Mucosa of descending colon (tissue), 3 donors: Measurements from ENCODE around the gene RAB6D. TPM values are rescaled to one million over a fixed set of nuclear protein-coding genes. Genes with fewer than 3 reads are reported as not detected.
"Not testable (repeated sequence)": the region's sequence is repeated elsewhere in the genome, so short reads cannot be mapped to it uniquely, and the experiment has no call there.

Experiments
- ATAC-seq: fragments of 200-7000 bp; cut with Tn5 transposase; one replicate; pipeline ENCODE4 v1.9.1; 2020; ENCODE audit warnings: mild to moderate bottlenecking, moderate library complexity
- DNase-seq, 3 donors: peaks; one replicate each; pipeline ENCODE4 v3.0.0-alpha.2; 2020
- H3K36me3 ChIP-seq: fragments of 200-600 bp; one replicate; pipeline ENCODE4 v1.8.0; 2021; ENCODE audit warnings: low read depth, mild to moderate bottlenecking
- H3K4me1 ChIP-seq: fragments of 200-600 bp; one replicate; pipeline ENCODE4 v1.8.0; 2021; ENCODE audit warnings: low read depth, mild to moderate bottlenecking
- H3K4me3 ChIP-seq: fragments of 200-600 bp; one replicate; pipeline ENCODE4 v1.8.0; 2021; ENCODE audit warnings: mild to moderate bottlenecking
- H3K9me3 ChIP-seq: fragments of 200-600 bp; one replicate; pipeline ENCODE4 v1.8.0; 2021; ENCODE audit warnings: mild to moderate bottlenecking
- intact Hi-C, 2 donors: fragments of 100-400 bp; cut with DNase I in 1 of 2; cut with micrococcal nuclease in 1 of 2; formaldehyde crosslinking; loops; one replicate each; pipeline versions ENCODE4 v1.11.0 to v1.11.1; 2022; cut with DNase I, micrococcal nuclease
- total RNA-seq, 3 donors: library from RNA; stranded (reverse); fragmentation: NEBNext Ultra II Directional in 2 of 3; extraction: Animal tissue kit (Norgen Biotek cat#: 25700) in 2 of 3; gene quantifications; one replicate each; pipeline versions ENCODE4 v1.2.1 to v1.2.4, GENCODE V29; 2021 to 2023
- TF ChIP-seq, protein P1 (sequence below): fragments of 200-600 bp; IDR thresholded peaks from one replicate; pipeline ENCODE4 v1.8.0; 2022; ENCODE audit warnings: antibody characterized with exemption, mild to moderate bottlenecking
- donor health status: DM: no; HTN: no; CAD: no; lungs with moderate emphysema.
- donor health status: DM: no; HTN: no; CAD: no.
- donor health status: DM: no; HTN: yes; CAD: no.

Gene RAB6D
- total RNA-seq, 3 donors from 2014 or later: 1.0 to 4.3 (median 1.8) TPM

DNA sequence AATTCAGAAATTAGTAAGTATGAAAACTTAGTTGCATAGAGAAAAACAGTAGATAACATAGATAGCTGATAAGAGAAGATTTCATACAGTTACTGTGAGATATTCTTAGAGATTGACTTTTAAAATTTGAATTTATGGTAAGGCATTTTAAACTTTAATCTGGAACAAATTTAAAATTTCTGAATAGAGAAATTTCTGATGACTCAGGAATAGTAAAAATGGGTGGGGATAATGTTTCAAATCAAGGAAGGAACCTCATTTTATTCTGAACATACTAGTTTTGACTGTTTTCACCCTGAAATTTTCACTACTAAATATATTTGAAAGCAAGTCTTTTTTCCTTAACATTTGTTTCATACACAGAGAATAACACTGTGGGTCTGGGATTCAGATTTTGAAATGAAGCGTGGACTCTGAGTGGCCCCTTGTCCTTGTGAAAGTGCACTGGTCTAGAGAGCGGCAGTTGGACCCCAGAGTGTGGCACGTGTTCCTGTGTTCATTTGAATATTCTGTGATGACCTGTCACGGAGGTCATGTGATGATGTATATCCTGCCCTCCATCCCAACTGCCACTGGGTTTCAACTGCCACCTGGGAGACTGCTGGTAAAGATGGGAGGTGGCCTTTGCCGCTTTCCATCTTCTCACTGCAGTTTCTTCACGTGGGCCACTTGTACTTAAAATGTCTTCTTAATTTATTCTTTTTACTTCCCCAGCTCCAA lies 38.5 kb upstream of the RAB6D start:
- intact Hi-C loops: no loop called here
- DNase-seq (no peak), ATAC-seq (no peak)
- no peak overlapping the region for H3K4me3 ChIP-seq
- TF ChIP-seq, protein P1, sequence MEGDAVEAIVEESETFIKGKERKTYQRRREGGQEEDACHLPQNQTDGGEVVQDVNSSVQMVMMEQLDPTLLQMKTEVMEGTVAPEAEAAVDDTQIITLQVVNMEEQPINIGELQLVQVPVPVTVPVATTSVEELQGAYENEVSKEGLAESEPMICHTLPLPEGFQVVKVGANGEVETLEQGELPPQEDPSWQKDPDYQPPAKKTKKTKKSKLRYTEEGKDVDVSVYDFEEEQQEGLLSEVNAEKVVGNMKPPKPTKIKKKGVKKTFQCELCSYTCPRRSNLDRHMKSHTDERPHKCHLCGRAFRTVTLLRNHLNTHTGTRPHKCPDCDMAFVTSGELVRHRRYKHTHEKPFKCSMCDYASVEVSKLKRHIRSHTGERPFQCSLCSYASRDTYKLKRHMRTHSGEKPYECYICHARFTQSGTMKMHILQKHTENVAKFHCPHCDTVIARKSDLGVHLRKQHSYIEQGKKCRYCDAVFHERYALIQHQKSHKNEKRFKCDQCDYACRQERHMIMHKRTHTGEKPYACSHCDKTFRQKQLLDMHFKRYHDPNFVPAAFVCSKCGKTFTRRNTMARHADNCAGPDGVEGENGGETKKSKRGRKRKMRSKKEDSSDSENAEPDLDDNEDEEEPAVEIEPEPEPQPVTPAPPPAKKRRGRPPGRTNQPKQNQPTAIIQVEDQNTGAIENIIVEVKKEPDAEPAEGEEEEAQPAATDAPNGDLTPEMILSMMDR: no peak
- no peaks in the 10 kb centered on the region for H3K9me3 ChIP-seq
- H3K4me1 ChIP-seq: no peaks in the 10 kb centered on the region
- H3K36me3 ChIP-seq: no peaks in the 10 kb centered on the region

DNA sequence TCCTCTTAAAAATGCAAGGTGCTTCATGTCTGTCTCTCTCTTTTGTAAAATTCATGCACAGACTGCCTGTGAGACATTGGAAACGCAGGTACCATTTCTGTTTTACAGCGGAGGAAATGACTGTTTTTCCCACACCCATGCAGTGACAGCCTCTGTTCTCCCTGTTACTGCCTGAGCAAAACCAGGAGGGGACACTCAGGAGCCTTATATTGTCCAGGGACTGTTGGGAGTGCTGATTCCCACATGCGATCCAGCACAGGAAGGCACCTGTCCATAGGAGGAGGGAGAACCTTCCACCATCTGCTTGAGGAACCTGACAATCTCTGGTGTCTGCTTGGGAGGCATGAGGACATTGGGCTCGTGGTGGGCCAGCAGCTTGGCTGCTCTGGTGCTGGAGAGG lies 36.9 kb upstream of the RAB6D start:
- H3K9me3 ChIP-seq: no peaks in the 10 kb centered on the region
- no peak overlapping the region for H3K4me3 ChIP-seq
- intact Hi-C loops: no loop called here
- no peaks in the 10 kb centered on the region for H3K4me1 ChIP-seq
- no peaks in the 10 kb centered on the region for H3K36me3 ChIP-seq
- no peak for ATAC-seq
- DNase-seq: no peak
- TF ChIP-seq, protein P1: no peak

DNA sequence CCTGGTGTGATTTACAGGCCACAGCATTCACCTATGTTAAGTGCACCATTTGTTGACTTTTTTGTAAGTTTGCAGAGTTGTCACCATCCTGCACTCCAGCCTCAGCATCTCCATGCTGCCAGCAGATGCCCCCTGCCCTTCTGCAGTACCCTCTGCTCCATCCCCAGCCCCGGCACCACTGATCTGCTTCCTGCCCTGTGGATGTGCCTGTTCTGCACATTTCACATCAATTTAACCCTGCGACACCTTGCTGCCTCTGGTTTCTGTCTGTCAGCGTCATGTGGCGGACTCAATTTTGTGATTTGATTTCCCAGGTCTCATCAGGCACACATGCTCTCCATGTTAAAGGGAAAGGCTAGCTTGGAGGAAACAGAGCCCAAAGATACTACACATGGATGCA lies 36.5 kb upstream of the RAB6D start:
- H3K4me1 ChIP-seq, DNase-seq, H3K36me3 ChIP-seq, H3K4me3 ChIP-seq, H3K9me3 ChIP-seq, ATAC-seq, intact Hi-C loops: not testable (repeated sequence)

DNA sequence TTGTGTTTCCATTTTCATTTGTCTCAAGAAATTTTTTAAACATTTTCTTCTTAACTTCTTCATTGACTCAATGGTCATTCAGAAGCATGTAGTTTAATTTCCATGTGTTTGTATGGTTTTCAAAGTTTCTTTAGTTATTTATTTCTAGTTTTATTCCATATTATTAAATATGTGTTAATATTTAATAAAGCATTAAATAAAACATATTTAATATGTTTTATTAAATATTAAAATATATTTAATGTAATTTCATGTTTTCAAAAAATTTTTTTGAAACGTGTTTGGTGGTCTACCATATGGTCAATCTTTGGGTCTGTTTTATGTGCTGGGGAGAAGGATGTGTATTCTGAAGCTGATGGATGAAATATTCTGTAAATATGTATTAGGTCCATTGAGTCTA lies 32.2 kb upstream of the RAB6D start:
- DNase-seq, H3K4me1 ChIP-seq, H3K4me3 ChIP-seq, ATAC-seq, H3K36me3 ChIP-seq, intact Hi-C loops, H3K9me3 ChIP-seq: not testable (repeated sequence)

DNA sequence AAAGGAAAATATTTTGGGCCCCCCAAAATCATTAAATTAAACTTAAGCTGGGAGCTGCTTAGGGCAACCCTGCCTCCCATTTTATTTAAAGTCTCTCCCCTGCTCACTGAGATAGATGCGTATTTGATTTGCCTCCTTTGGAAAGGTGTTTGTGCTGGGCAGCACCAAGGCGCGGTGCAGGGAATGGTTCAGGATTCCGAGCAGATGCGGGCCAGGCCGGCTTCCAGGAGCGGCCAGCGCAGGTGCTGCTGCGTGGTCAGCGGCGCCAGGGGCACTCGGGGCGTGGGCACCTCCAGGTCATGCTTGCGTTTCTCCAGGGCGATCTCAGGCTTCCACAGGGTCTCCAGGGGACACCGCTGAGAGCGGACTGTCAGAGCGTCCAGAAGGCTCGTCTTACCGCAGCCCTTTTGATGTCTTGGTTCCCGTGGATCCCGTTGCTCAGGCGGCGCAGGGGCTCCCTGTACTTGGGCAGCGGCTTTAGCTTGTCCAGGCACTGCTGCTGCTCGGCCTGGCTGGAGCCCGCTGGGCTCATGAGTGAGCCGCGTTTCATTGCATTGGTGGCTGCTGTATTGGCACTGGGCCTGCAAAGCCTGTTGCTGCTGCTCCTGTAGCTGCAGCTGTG lies 31.2 kb upstream of the RAB6D start:
- H3K4me3 ChIP-seq, intact Hi-C loops, ATAC-seq, H3K9me3 ChIP-seq, H3K4me1 ChIP-seq, H3K36me3 ChIP-seq, DNase-seq: not testable (repeated sequence)

DNA sequence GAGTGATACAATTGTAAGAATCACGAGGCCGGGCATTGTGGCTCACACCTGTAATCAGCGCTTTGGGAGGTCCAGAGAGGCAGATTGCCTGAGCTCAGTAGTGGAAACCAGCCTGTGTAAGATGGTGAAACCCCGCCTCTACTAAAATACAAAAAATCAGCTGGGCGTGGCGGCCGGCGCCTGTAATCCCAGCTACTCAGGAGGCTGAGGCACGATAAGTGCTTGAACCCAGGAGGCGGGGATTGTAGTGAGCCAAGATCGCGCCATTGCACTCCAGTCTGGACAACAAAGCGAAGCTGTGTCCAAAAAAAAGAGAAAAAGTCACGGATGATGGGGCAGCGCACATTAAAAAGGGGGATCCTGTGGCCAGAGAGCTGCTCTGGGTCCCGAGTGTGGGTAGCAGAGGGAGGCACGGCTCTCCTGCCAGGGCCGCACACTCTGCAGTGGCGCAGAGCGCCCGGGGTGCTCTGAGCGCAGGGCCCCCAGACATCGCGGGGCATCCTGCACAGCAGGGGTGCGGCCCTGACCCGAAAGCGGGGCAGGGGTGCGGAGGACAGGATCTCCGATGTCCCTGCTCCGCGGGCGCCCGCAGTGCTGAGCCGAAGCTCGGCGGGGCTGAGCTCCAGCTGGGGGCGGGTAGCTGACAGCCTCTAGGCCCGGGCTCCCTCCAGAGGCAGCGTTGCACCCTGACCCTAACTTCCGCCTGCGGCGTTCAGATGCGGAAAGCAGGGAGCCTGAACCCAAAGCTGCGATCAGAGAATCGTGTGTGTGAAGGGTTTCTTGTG lies 30.4 kb upstream of the RAB6D start:
- Histone ChIP-seq H3K4me1 (no peaks in the 10 kb centered on the region), H3K4me3 (no peak overlapping the region), H3K36me3 (no peaks in the 10 kb centered on the region), H3K9me3 (no peaks in the 10 kb centered on the region)
- intact Hi-C loops: no loop called here
- TF ChIP-seq, protein P1: peak; percentile 20
- DNase-seq: peak; percentile 56 to 74 (median 62)
- ATAC-seq: peak; percentile 92

DNA sequence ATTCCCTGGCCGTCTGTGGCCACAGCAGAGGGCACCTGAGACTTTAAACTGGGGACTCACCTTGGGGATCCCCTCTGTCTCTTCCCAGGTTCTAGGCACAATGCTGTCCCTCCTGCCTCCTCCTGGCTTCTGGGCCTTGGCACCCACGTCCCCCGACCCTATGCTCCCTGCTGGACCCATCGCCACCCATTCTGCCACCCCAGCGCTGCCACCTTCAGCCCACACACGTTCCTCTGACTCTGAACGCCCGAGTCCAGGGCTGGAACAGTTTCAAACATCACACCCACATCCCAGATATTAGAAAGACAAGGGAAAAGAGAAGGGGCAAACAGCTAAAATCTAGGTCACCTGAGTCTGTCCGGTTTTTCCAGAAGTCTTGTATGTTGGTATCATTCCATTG lies 28.0 kb upstream of the RAB6D start:
- intact Hi-C loops, H3K4me1 ChIP-seq, ATAC-seq, H3K4me3 ChIP-seq, H3K9me3 ChIP-seq, DNase-seq, H3K36me3 ChIP-seq: not testable (repeated sequence)

DNA sequence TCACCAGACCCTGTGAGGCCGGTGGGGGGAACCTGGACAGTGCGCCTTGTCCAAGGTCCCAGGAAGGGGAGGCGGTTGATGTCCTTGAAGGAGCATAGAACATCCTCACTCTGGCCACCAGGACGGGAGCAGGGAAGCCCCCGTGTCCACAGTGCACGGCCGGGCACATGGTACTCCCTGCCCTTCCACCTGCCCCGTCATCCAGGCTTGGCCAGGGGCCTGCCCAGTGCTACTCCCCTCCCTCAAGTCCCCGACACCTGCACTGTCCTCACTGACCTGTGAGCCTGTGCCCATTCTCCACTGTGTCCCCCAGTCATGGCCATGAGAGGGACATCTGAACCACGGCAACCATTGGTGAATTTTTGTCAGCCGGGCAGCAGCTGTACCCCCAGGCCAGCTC lies 27.5 kb upstream of the RAB6D start:
- intact Hi-C loops, H3K4me3 ChIP-seq, DNase-seq, H3K9me3 ChIP-seq, ATAC-seq, H3K4me1 ChIP-seq, H3K36me3 ChIP-seq: not testable (repeated sequence)

DNA sequence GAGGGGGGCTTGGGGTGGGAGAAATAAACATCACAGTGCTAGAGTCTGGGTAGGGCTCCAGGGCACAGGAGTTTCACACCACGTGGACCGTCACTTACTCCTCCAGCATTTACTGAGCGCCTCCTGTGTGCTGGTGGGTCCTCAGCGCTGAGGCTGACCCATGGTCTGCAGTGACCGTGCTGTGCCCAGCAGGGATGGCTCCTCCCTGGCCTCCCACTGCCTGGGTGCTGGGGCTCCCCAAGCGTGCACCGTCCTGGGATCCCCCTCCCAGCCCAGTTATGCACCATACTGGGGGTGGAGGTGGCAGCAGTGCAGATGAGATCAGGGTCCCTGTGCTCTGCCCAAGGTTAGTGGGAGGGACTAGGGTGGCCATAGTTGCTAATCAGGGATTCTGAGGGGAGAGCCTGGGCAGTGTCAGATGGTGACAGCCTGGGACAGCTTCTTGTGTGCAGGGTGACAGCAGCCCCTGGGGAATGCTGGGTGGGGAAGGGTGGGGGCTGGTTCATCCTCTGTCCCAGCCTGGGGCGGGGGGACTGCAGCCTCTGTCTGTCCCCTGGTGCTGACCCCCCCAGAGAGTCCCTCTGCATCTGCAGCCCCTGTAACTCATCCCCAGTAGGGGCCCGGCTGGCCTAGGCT lies 26.6 kb upstream of the RAB6D start:
- DNase-seq, H3K4me1 ChIP-seq, intact Hi-C loops, ATAC-seq, H3K36me3 ChIP-seq, H3K9me3 ChIP-seq, H3K4me3 ChIP-seq: not testable (repeated sequence)
